K562 (cell line): Measurements from ENCODE around the gene ANKRD31. TPM values are rescaled to one million over a fixed set of nuclear protein-coding genes. Genes with fewer than 3 reads are reported as not detected.

Experiments
- ATAC-seq: fragments of 200-7000 bp; cut with Tn5 transposase; 3 replicates; pipeline ENCODE4 v1.9.1; 2020; ENCODE audit warnings: moderate library complexity
- BruUV-seq: library from RNA; stranded (reverse); fragments of 400-500 nt; replicated peaks from 2 replicates; lab custom pipeline; 2021; lab: Mats Ljungman, UMichigan
- CTCF ChIA-PET: fragments of 300-600 bp; formaldehyde crosslinking; extraction: SDS; loops from one replicate; lab custom pipeline; 2021; ENCODE audit warnings: low intra/inter-chr PET ratio; lab: Yijun Ruan, JAX
- POLR2A ChIA-PET: fragments of 300-600, 350-650 bp; sonication (Branson Sonifier 250); formaldehyde crosslinking; extraction: SDS; loops from one replicate; lab custom pipeline; 2021; ENCODE audit warnings: antibody characterized with exemption, inconsistent platforms; lab: Yijun Ruan, JAX
- DNase-seq, 4 experiments: peaks; one replicate each; pipeline versions ENCODE4 v3.0.0 to v3.0.0-alpha.2; 2011 to 2018; ENCODE audit warnings: low spot score in 3 of 4, mixed read lengths in 3 of 4; ENCODE audit errors: extremely low read depth in 1 of 4
- FAIRE-seq: peaks from 2 replicates; lab custom pipeline; 2011; peaks lifted over from hg19 to GRCh38; lab: Jason Lieb, UNC
- H2AFZ ChIP-seq: 2 replicates; pipeline ENCODE4 v1.6.0; 2011; ENCODE audit warnings: low read depth, low read length, control low read depth, inconsistent platforms
- H3K27ac ChIP-seq: fragments of 200-600 bp; 3 replicates; pipeline ENCODE4 v1.8.0; 2011; ENCODE audit warnings: low read depth, mild to moderate bottlenecking, control low read depth, inconsistent platforms, low read length, moderate library complexity, mixed read lengths; ENCODE audit errors: extremely low read depth
- H3K27me3 ChIP-seq, 2 experiments: fragments of 300-600 bp in 1 of 2; 2 replicates in 1 of 2; 3 replicates in 1 of 2; pipeline versions ENCODE4 v1.6.0 to v1.8.0; 2011; ENCODE audit warnings: inconsistent platforms in 2 of 2, low read length in 2 of 2, mild to moderate bottlenecking in 1 of 2, mixed read lengths in 1 of 2, moderate library complexity in 1 of 2; ENCODE audit not compliant: control insufficient read depth in 2 of 2, insufficient read depth in 2 of 2
- H3K36me3 ChIP-seq: fragments of 300-600 bp; 3 replicates; pipeline ENCODE4 v1.8.0; 2011; ENCODE audit warnings: mild to moderate bottlenecking, low read length, inconsistent platforms; ENCODE audit not compliant: control insufficient read depth, insufficient read depth
- H3K4me1 ChIP-seq, 2 experiments: fragments of 200-600 bp in 1 of 2; replicated peaks in 1 of 2; 2 replicates in 1 of 2; 3 replicates in 1 of 2; pipeline versions ENCODE4 v1.5.1 to v1.8.0; 2011; ENCODE audit warnings: inconsistent platforms in 2 of 2, low read length in 2 of 2, mild to moderate bottlenecking in 1 of 2, mixed read lengths in 1 of 2, moderate library complexity in 1 of 2; ENCODE audit not compliant: control insufficient read depth in 2 of 2, insufficient read depth in 2 of 2
- H3K4me2 ChIP-seq: 2 replicates; pipeline ENCODE4 v1.6.1; 2011; ENCODE audit warnings: low read length, control low read depth, inconsistent platforms, mixed read lengths; ENCODE audit not compliant: insufficient read depth
- H3K4me3 ChIP-seq: fragments of 200-600 bp; sonication (generic), shearing (Covaris generic); 2 replicates; pipeline ENCODE4 v1.5.1; 2016; ENCODE audit warnings: control low read depth, inconsistent platforms
- H3K79me2 ChIP-seq: fragments of 200-600 bp; 3 replicates; pipeline ENCODE4 v1.8.0; 2011; ENCODE audit warnings: low read length, inconsistent platforms; ENCODE audit not compliant: control insufficient read depth, insufficient read depth
- H3K9ac ChIP-seq, 2 experiments: 2 replicates each; pipeline versions ENCODE4 v1.6.0 to v1.6.1; 2011; ENCODE audit warnings: low read depth in 2 of 2, low read length in 2 of 2, control low read depth in 1 of 2, inconsistent platforms in 1 of 2, mild to moderate bottlenecking in 1 of 2, mixed read lengths in 1 of 2; ENCODE audit not compliant: insufficient read depth in 1 of 2
- H3K9me1 ChIP-seq: one replicate; pipeline ENCODE4 v1.6.0; 2011; ENCODE audit warnings: inconsistent platforms, mild to moderate bottlenecking, low read length, moderate library complexity; ENCODE audit not compliant: control insufficient read depth, insufficient read depth
- H3K9me3 ChIP-seq: replicated peaks from 2 replicates; pipeline ENCODE4 v1.5.1; 2011; ENCODE audit warnings: low read depth, low read length, inconsistent platforms; ENCODE audit not compliant: control insufficient read depth, insufficient read depth
- H4K20me1 ChIP-seq: replicated peaks from 2 replicates; pipeline ENCODE4 v1.6.1; 2011; ENCODE audit warnings: low read length, inconsistent platforms, mixed read lengths; ENCODE audit not compliant: control insufficient read depth, insufficient read depth
- ARID3A ChIP-seq: IDR thresholded peaks from 2 replicates; pipeline ENCODE4 v1.6.1; 2012; ENCODE audit warnings: low read depth, low read length, improper control_type of control experiment, borderline replicate concordance
- CEBPB ChIP-seq: fragments of 450-650 bp; IDR thresholded peaks from 2 replicates; pipeline ENCODE4 v1.6.1; 2016; ENCODE audit warnings: missing genetic modification characterization, missing compliant biosample characterization
- CEBPG ChIP-seq, 3 experiments: fragments of 200-800 bp in 1 of 3; sonication (Bioruptor generic) in 1 of 3; sonication (generic) in 1 of 3; formaldehyde crosslinking in 1 of 3; IDR thresholded peaks in 2 of 3; conservative IDR thresholded peaks in 1 of 3; 2 replicates each; pipeline versions ENCODE4 v1.6.1 to v1.8.0; 2016 to 2022; ENCODE audit warnings: missing compliant biosample characterization in 2 of 3, missing genetic modification characterization in 2 of 3, mild to moderate bottlenecking in 1 of 3, missing genetic modification reagents in 1 of 3
- ELF4 ChIP-seq: fragments of 450-650 bp; formaldehyde crosslinking; IDR thresholded peaks from 2 replicates; pipeline ENCODE4 v1.4.0; 2022; ENCODE audit warnings: missing genetic modification characterization
- HEY1 ChIP-seq: fragments of 250-450 bp; sonication (Bioruptor Pico); IDR thresholded peaks from 2 replicates; pipeline ENCODE4 v1.5.0; 2020; ENCODE audit warnings: mild to moderate bottlenecking, moderate library complexity, borderline replicate concordance
- MBD1 ChIP-seq: fragments of 250-450 bp; sonication (Bioruptor Pico); IDR thresholded peaks from 2 replicates; pipeline ENCODE4 v1.8.0; 2022; ENCODE audit warnings: inconsistent platforms
- SIN3B ChIP-seq: fragments of 450-650 bp; IDR thresholded peaks from 2 replicates; pipeline ENCODE4 v1.6.1; 2017; ENCODE audit warnings: low read depth, mild to moderate bottlenecking, moderate library complexity
- ZNF354B ChIP-seq: fragments of 250-450 bp; sonication (Bioruptor Pico); IDR thresholded peaks from 2 replicates; pipeline ENCODE4 v1.4.0; 2020
- ZNF75A ChIP-seq: fragments of 450-650 bp; formaldehyde crosslinking; IDR thresholded peaks from 2 replicates; pipeline ENCODE4 v1.4.0; 2020; ENCODE audit warnings: mild to moderate bottlenecking
- WGBS: fragments of 100-300 bp; shearing (Covaris generic); methylation state at CpG from one replicate; pipeline ENCODE4 v1.1.6; 2016; ENCODE audit warnings: low coverage, mixed read lengths; ENCODE audit not compliant: insufficient coverage; ENCODE audit errors: missing lambda C conversion rate; 5-methylcytosine and 5-hydroxymethylcytosine counted together
- in situ Hi-C: fragments of 300-500 bp; cut with MboI; formaldehyde crosslinking; loops from 4 replicates; pipeline ENCODE4 v1.15.0; 2018; ENCODE audit warnings: inconsistent platforms, mixed read lengths
- intact Hi-C: fragments of 100-400 bp; cut with micrococcal nuclease; formaldehyde crosslinking; loops from 2 replicates; pipeline ENCODE4 v1.14.2; 2022
- polyA plus RNA-seq, 8 experiments: library from polyadenylated mRNA; depleted of rRNA in 4 of 8; stranded (reverse) in 5 of 8; unstranded in 3 of 8; fragments of >200 nt; fragmentation: Nextera tagmentation in 2 of 8; fragmentation: Illumina TruSeq in 1 of 8; extraction: Ambion mirVana in 2 of 8; extraction: Trizol in 1 of 8; gene quantifications; 2 replicates each; pipeline versions ENCODE4 v1.2.1 to v1.2.3, GENCODE V29; 2011 to 2014; ENCODE audit warnings: inconsistent platforms in 1 of 8, missing spikeins in 1 of 8
- total RNA-seq, 7 experiments: library from RNA; depleted of rRNA in 6 of 7; stranded (reverse); fragments of >200 nt in 6 of 7; fragmentation: Illumina TruSeq in 2 of 7; extraction: Trizol in 2 of 7; gene quantifications; 2 replicates each; pipeline versions ENCODE4 v1.2.1 to v1.2.3, GENCODE V29; 2011 to 2021; ENCODE audit warnings: low replicate concordance in 1 of 7
- TF ChIP-seq, protein P1 (sequence below): fragments of 450-650 bp; formaldehyde crosslinking; IDR thresholded peaks from 2 replicates; pipeline ENCODE4 v1.4.0; 2020; ENCODE audit warnings: mild to moderate bottlenecking, moderate library complexity

Gene ANKRD31
- total and polyA plus RNA-seq, 9 of the 15 experiments (the other 6 are each of a cell fraction or from before 2014, with no cell fraction given) = under 0.01 to 0.11 (median 0.05) TPM; not detected in 1

- no peak for FAIRE-seq
- in situ Hi-C loops = no loop called here
- no peak for ATAC-seq
Measured at GRCh38 chr5:75286211-75286773, 49.6 kb upstream of the ANKRD31 start.

More at GRCh38 chr5:75286211-75286773, 49.6 kb upstream of the ANKRD31 start:
- TF ChIP-seq MBD1 (CRISPR knock-in tag) = no peak
- peak; percentile 64; the same call in 1 of the 2 replicates for TF ChIP-seq CEBPB (tag)
- TF ChIP-seq CEBPG (CRISPR knock-in tag; IDR thresholded peaks at IDR 0.05) = no peak
- peak in 1 of 2 experiments; percentile 49; a peak in 1 of 4 replicates for TF ChIP-seq CEBPG (tag; conservative IDR thresholded peaks at IDR 0.05 in 1 of 2, IDR thresholded peaks at IDR 0.05 in 1 of 2)
- TF ChIP-seq ARID3A = no peak
- TF ChIP-seq ELF4 (CRISPR knock-in tag) = no peak
- TF ChIP-seq ZNF75A (CRISPR knock-in tag) = no peak
- TF ChIP-seq HEY1 = no peak
- no peak for TF ChIP-seq ZNF354B (CRISPR knock-in tag)
- TF ChIP-seq, protein P1, sequence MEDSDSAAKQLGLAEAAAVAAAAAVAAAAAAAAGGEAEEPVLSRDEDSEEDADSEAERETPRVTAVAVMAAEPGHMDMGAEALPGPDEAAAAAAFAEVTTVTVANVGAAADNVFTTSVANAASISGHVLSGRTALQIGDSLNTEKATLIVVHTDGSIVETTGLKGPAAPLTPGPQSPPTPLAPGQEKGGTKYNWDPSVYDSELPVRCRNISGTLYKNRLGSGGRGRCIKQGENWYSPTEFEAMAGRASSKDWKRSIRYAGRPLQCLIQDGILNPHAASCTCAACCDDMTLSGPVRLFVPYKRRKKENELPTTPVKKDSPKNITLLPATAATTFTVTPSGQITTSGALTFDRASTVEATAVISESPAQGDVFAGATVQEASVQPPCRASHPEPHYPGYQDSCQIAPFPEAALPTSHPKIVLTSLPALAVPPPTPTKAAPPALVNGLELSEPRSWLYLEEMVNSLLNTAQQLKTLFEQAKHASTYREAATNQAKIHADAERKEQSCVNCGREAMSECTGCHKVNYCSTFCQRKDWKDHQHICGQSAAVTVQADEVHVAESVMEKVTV = no peak
- no peak for TF ChIP-seq SIN3B
- TF ChIP-seq, all 486 proteins: peak for 2
- H3K9me1 ChIP-seq = no peaks in the 10 kb centered on the region
- no peak overlapping the region for H3K4me2 ChIP-seq
- no peaks in the 10 kb centered on the region for H3K9me3 ChIP-seq
- H2AFZ ChIP-seq = no peak overlapping the region
- peaks cover 2 to 10% of the 10 kb centered on the region in 2 experiments; a peak in 4 of 5 replicates for H3K27me3 ChIP-seq
- no peak overlapping the region for H3K27ac ChIP-seq
- ChIA-PET POLR2A (interaction anchor here (1.3 kb wide), 1 partner anchor 12 kb away, joined by 3 read pairs; no protein-coding TSS in a partner anchor), CTCF (interaction anchor here (0.8 kb wide), 1 partner anchor 1383 kb away, joined by 5 read pairs; no protein-coding TSS in a partner anchor)
- no peaks in the 10 kb centered on the region for H4K20me1 ChIP-seq
- intact Hi-C loops = no loop called here
- no peaks in the 10 kb centered on the region for H3K4me1 ChIP-seq
- H3K9ac ChIP-seq = no peak overlapping the region
- WGBS = 7% methylated on average over 3 of the region's 3 CpGs
- H3K4me3 ChIP-seq = no peak overlapping the region
- no peaks in the 10 kb centered on the region for H3K79me2 ChIP-seq
- no peaks in the 10 kb centered on the region for H3K36me3 ChIP-seq
- no TSS peak for BruUV-seq
- DNase-seq = no peak
